Measurements from ENCODE around the gene MAD1L1.
"Not testable (repeated sequence)": the region's sequence is repeated elsewhere in the genome, so short reads cannot be mapped to it uniquely, and the experiment has no call there.

MAD1L1 gene

GRCh38 chr7:1825897-1826741, 406.6 kb downstream of the MAD1L1 start:
- no peak for DNase-seq

DNA sequence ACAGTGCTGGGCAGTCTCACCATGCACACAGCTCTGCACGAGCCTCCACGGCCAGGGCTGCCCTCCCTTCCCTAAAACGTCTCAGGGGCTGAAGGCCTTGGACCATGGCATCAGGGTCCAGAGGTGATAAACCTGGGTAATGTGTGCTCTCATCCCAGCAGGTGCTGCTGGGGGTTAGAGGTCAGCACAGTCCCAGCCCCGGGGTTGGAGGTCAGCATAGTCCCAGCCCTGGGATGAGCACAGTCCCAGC, 407.2 kb downstream of the MAD1L1 start:
- not testable (repeated sequence) for DNase-seq

DNA sequence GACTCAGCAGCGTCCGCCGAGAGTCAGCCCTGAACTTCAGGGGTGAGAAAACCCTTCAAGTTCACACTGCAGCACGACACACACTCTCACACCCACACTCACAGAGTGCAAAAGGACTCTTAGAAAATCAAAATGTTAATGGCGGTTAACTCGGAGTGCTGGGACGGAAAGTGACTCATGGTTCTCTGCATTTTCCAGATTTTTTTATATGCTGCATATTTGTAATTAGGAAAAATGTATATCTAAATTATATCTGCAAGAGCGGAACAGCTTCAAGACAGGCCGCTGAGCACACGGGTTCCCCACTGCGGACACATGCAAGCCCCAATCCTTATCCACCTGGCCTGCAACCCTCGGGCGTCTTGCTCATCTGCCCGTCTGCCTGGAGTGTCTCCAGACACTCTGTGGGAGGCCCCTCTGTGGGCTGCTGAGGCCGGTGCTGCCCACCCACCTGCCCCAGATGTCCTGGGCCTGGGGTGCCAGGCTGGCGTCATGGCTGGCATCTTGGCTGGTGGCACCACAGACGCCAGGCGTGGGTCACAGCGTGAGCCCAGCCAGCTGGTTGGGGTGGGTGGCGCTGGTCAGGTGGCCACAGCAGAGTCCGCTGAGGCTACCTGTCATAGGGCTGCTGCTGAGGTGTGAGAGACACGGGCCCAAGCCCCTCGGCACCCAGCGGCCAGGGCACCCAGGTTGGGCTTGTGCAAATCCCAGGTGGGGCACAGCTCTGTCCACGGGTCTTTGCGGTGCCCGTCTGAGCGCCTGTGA, 407.7 kb downstream of the MAD1L1 start:
- peak; percentile 49 for DNase-seq

DNA sequence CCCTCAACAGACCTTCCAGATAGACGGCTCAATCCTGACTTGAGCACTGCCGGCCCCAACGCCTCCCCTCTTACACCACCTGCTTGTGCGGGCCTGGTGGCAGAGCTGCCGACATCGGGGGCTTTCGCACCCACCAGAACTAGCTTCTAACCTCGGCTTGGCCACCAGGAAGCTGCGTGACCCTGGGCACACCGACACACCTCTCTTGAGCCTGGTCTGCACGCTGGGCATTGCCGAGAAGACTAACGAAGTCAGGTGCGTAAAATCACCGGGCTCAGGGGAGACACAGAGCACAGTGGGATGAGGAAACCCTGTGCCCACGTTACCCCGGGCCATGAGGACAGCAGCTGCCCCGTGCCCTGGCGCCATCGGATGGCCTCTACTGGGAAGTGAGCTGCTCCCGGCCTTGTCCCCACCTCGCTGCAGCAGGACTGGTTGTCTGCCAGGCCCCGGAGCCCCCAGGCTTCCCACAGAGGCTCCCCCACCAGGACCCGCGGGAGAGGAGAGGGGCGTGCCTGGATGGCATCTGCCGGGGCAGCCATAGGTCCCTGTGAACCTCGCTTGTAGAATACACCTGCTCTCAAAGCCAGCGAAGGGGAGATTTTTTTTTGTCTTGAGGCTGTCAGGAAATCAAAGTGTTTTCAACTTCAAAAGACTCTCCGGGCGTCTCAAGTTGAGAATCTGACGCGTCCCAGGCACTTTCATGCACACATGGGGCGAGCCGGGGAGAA, 408.4 kb downstream of the MAD1L1 start:
- DNase-seq = not testable (repeated sequence)

GRCh38 chr7:1823376-1824150, 409.2 kb downstream of the MAD1L1 start:
- no peak for DNase-seq

DNA sequence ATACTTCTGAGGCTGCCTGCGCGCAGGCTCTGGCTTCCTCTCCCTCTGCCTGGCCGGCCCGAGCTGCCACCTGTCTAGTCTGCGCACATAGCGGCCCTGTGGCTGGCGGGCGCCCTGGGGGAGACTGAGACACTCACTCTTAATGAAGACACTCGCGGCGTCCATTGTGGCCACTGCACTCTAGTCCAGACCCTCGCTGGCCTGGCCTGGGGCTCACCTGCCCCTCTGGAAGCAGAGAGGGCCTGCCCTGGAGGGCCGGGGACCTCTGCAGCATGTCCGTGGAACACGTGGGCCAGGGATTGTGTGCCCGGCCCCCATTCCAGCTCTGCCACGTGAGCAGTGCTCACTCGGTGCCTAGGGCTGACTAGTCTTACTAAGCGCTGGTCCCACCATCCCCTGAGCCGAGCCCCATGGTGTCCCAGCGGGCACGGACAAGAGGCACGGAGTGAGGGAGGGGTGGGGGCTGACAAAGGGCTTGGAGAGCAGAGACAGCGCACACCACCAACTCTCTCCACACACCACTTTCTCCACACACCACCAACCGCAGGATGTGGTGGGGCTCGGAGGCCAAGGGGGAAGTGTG, 413.4 kb downstream of the MAD1L1 start:
- no peak for DNase-seq

GRCh38 chr7:1818575-1819258, 414.0 kb downstream of the MAD1L1 start:
- DNase-seq = no peak

DNA sequence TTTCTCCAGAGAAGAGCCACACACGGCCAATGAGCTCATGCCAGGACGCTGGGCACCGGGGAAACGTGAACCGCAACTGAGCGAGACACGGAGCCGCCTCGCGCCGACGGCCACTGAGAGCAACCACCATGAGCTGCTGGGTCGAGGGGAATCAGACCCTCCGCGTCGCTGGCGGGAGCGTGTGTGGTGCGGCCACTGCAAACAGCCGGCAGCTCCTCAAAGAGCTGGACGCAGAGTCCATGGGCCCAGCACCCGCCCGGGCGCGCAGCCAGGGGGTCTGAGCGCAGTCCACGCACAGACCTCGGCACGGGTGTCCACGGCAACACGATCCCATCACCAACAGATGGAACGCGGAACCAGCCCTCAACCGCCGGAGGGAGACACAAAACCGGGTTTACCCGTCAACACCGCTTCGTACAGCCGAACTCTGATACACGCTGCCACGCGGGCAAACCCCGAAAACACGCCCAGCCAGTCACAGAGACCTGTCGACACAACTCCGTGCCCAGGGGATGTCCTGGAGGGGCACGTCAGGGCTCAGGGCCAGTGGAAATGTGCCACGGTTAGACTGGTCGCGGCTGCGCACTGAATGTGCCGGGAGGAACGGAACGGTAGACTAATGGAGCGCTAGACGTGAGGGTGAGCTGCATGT, 415.6 kb downstream of the MAD1L1 start:
- no peak for DNase-seq

GRCh38 chr7:1816451-1816850, 416.3 kb downstream of the MAD1L1 start:
- peak; percentile 22 for DNase-seq

DNA sequence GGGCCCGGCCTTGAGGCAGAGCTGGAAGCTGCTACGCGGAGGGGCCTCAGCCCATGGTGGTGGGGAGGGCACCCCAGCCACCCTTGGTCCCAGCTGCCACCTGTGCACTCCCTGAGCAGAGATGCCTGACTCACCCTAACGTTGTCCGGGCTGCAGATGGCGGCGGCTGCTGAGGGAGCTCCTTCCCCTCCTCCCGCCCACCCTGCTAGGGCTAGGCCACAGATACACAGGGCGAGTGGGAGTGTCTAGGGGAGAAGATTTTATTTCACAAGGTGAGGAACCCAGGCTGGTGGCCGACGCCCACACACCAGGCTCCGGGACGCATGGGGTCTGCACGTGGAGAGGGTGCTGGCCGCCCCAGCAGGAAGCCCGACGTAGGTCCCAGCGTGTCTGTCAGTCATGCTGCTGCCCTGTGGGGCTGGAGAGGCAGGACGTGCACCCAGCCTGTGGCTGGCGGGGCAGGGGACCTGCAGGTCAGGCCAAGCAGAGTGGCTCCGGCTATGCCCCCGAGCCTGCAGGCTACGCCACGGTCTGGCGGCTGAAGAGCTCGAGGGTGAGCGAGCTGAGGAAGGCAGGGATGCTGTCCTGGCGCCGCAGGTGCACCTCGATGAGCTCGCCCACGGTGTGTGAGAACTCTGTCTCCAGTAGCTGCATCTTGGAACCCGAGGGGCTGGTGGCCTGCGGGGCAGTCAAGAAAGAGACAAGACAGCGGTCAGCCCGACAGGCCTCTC, 417.0 kb downstream of the MAD1L1 start:
- DNase-seq = not testable (repeated sequence)

- DNase-seq = no peak
Measured at GRCh38 chr7:1815051-1815481, 417.7 kb downstream of the MAD1L1 start.

GRCh38 chr7:1814089-1814811, 418.5 kb downstream of the MAD1L1 start:
- no peak for DNase-seq

DNA sequence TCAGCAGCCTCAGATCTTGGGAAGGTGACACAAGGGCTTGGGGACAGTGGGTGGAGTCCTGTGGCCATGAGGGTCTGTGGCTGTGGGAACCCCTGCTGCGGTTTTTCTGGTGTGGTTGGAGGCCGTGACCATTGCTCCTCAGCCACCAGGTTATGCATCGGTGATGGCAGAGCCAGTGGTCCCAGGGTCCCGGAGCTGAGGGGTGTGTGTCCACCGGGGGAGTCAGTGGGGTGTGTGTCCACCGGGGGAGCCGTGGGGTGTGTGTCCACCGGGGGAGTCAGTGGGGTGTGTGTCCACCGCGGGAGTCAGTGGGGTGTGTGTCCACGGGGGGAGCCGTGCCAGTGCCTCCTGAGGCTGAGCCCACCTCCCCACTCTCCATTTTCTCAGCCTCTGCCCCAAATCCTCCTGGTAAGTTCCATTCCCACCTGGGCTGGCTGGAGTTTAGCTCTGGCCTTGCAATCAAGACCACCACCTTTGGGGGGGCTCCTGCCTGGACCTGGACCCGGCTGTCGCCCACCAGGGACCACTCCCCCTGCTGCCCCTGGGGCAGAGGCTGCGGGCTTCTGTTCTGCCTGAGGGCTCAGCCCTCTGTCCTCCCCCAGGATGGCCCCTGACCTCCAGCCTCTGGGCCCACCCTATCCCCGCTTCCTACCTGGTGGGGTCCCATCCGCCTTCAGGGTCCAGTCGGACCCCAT, 419.2 kb downstream of the MAD1L1 start:
- DNase-seq = no peak

GRCh38 chr7:1812509-1813393, 420.0 kb downstream of the MAD1L1 start:
- DNase-seq = no peak

GRCh38 chr7:1811850-1812508, 420.8 kb downstream of the MAD1L1 start:
- DNase-seq = no peak

DNA sequence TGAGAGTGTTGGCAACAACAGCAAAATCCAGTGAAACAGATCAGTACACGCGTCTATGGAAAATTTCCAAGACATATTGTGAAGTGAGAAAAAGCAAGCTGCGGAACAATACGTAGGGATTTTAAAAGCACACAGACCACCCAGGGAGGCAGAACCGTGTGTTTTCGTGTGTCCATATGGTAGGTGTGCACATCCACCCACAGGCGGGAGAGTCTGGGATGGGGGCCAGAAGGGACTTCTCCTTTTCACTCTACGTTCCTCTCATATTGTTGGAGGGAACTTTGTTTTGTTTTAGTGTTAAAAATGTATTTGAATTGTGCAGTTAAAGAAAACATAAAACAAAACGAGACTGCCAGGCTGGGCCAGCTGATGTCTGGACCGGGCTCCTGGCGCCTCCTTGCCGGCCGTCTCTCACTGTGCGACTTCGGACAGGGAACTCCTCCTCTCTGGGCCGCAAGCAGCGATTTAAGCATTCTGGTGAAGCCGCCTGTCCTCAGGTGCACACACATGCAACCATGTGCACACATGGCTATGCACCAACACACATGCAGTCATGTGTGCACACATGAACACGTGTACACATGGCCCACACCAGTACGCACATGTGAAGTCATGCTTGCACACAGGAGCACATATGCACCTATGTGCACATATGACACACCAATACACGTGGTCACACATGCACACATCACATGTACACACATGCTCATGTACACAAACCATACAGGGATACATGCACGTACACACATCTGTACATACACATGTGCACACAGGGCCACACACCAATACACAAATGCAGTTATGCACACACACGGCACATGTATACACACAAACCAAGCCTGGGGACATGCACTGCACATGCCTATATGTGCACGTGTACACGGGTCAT, 421.5 kb downstream of the MAD1L1 start:
- DNase-seq = peak; percentile 35
